ENCODE measurements around the gene ASIC1.

The ASIC1 gene

GRCh38 chr12:50110762-50111351 lies 53.5 kb downstream of the ASIC1 start:
- DNase-seq = no peak

- DNase-seq = no peak
Observed at GRCh38 chr12:50111395-50111692, 53.9 kb downstream of the ASIC1 start.

- DNase-seq = peak; percentile 98
Observed at GRCh38 chr12:50111693-50112455, 54.5 kb downstream of the ASIC1 start, which contains the start of gene COX14. Gene COX14 (plus strand): TSS chr12:50112236. CDS start chr12:50120044, 7,808 bp downstream.

GRCh38 chr12:50112456-50113218 lies 55.2 kb downstream of the ASIC1 start:
- no peak for DNase-seq

GRCh38 chr12:50117057-50117622 lies 59.7 kb downstream of the ASIC1 start:
- no peak for DNase-seq

GRCh38 chr12:50119387-50119786 lies 62.0 kb downstream of the ASIC1 start:
- DNase-seq = no peak

- no peak for DNase-seq
Observed at GRCh38 chr12:50120521-50120920, 63.1 kb downstream of the ASIC1 start.

- no peak for DNase-seq
Observed at GRCh38 chr12:50120953-50121352, 63.6 kb downstream of the ASIC1 start.

- no peak for DNase-seq
Observed at GRCh38 chr12:50121641-50122040, 64.2 kb downstream of the ASIC1 start.

GRCh38 chr12:50123203-50123602 lies 65.8 kb downstream of the ASIC1 start:
- no peak for DNase-seq

GRCh38 chr12:50127546-50127945 lies 70.2 kb downstream of the ASIC1 start:
- no peak for DNase-seq

GRCh38 chr12:50129290-50129689 lies 71.9 kb downstream of the ASIC1 start:
- no peak for DNase-seq

GRCh38 chr12:50132505-50133135 lies 75.2 kb downstream of the ASIC1 start:
- DNase-seq = peak; percentile 44

Data from KG1 (cell line).